ENCODE measurements around the gene ANTXR1. TPM values are rescaled to one million over a fixed set of nuclear protein-coding genes. Genes with fewer than 3 reads are reported as not detected.

Gene ANTXR1
- 100 to 1,000 TPM in 3 of 4 donors, 10 to 100 TPM in 1; 63.0 to 134 (median 113) TPM for total RNA-seq

DNA sequence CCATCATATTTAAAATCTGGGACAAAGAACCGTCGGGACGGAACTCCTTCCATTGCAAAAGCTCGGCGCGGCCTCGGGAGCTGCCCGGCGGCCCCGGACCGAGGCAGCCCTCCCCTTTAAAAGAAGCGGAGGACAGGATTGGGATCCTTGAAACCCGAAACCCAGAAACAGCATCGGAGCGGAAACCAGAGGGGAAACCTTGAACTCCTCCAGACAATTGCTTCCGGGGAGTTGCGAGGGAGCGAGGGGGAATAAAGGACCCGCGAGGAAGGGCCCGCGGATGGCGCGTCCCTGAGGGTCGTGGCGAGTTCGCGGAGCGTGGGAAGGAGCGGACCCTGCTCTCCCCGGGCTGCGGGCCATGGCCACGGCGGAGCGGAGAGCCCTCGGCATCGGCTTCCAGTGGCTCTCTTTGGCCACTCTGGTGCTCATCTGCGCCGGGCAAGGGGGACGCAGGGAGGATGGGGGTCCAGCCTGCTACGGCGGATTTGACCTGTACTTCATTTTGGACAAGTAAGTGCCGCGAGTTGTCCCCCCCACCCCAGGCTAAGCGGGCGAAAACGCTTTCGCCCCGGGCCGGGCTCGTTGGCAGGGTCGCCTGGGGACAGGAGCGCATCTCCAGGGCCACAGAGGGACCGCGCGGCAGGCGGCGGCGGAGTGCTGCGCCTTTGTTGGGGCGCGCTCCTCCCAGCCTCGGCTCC lies at the start of gene ANTXR1:
Gene ANTXR1, plus strand, starts transcription at position 38 of the 698 bp plus-strand sequence. Its CDS starts 321 bp downstream, at position 359.
- DNase-seq, result peak; percentile 66 to 74
- no peaks in the 10 kb centered on the region for H3K36me3 ChIP-seq
- H3K4me3 ChIP-seq, result peak within 1 kb of the TSS; percentile 67 to 69
- H3K27me3 ChIP-seq, result no peaks in the 10 kb centered on the region
- H3K27ac ChIP-seq, result peak within 1 kb of the TSS; percentile 88 to 89
- peak; percentile 29 to 47 for TF ChIP-seq POLR2A (IDR thresholded peaks at IDR 0.05)
- TF ChIP-seq, protein P1, sequence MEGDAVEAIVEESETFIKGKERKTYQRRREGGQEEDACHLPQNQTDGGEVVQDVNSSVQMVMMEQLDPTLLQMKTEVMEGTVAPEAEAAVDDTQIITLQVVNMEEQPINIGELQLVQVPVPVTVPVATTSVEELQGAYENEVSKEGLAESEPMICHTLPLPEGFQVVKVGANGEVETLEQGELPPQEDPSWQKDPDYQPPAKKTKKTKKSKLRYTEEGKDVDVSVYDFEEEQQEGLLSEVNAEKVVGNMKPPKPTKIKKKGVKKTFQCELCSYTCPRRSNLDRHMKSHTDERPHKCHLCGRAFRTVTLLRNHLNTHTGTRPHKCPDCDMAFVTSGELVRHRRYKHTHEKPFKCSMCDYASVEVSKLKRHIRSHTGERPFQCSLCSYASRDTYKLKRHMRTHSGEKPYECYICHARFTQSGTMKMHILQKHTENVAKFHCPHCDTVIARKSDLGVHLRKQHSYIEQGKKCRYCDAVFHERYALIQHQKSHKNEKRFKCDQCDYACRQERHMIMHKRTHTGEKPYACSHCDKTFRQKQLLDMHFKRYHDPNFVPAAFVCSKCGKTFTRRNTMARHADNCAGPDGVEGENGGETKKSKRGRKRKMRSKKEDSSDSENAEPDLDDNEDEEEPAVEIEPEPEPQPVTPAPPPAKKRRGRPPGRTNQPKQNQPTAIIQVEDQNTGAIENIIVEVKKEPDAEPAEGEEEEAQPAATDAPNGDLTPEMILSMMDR (IDR thresholded peaks at IDR 0.05), result peak in 2 of 4 experiments; percentile 13 to 18
- peaks cover 0 to 11% of the 10 kb centered on the region in 2 donors for H3K4me1 ChIP-seq
- no peaks in the 10 kb centered on the region for H3K9me3 ChIP-seq
- intact Hi-C loops (cut with DNase I; ENCODE audit: low total_unique reads), result loop anchor here (5.0 kb wide), 1 partner anchor 294 kb away; no protein-coding TSS in a partner anchor

DNA sequence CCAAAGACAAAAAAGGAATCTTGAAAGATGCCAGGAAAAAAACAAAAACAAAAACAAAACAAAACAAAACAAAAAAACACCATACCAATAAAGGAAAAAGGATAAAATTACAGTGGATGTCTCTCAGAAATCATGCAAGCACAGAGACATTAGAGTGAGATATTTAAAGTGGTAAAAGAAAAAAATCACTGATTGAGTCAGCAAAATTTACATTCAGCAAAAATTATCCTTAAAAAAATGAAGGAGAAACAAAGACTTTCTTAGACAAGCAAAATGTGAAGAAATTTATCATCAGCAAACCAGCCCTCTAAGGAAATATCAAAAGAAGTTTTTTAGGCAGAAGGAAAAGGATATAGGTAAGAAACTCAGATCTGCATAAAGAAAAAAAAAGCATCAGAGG lies 48.7 kb upstream of the ANTXR1 start:
- TF ChIP-seq POLR2A (IDR thresholded peaks at IDR 0.05), result no peak
- TF ChIP-seq, protein P1 (IDR thresholded peaks at IDR 0.05), result no peak
- no peaks in the 10 kb centered on the region for H3K36me3 ChIP-seq

DNA sequence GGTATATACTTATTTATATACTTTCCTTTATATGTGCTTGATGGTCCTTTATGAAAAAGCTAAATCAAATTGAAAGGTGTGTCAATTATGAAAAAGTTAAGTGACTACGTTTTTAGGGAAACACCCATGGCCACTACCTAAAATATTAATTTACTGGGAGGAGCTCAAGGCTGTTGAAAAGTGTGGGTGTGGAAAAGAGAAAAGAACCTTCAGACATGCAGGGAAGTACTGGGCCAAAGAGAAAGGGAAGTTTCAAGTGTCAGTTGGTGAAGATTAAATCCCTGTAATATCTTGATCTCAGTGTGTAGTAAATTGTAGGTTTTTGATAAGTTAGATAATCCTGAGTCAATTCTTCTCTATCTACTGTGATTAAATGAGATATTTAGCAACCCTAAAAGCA lies 44.8 kb upstream of the ANTXR1 start:
- Histone ChIP-seq H3K36me3 (no peaks in the 10 kb centered on the region), H3K27ac (no peak overlapping the region), H3K4me1 (no peaks in the 10 kb centered on the region), H3K9me3 (no peaks in the 10 kb centered on the region), H3K27me3 (no peaks in the 10 kb centered on the region), H3K4me3 (no peak overlapping the region)
- no peak for DNase-seq
- intact Hi-C loops (cut with DNase I; ENCODE audit: low total_unique reads), result no loop called here
- no peak for TF ChIP-seq POLR2A (IDR thresholded peaks at IDR 0.05)
- TF ChIP-seq, protein P1 (IDR thresholded peaks at IDR 0.05), result no peak

More for the DNA sequence above, 48.7 kb upstream of the ANTXR1 start:
- intact Hi-C loops (cut with DNase I; ENCODE audit: low total_unique reads), result no loop called here
- DNase-seq, result no peak
- peaks cover 0 to 12% of the 10 kb centered on the region in 2 donors for H3K27me3 ChIP-seq
- H3K9me3 ChIP-seq, result no peaks in the 10 kb centered on the region
- H3K4me1 ChIP-seq, result no peaks in the 10 kb centered on the region
- no peak overlapping the region for H3K4me3 ChIP-seq
- H3K27ac ChIP-seq, result no peak overlapping the region

DNA sequence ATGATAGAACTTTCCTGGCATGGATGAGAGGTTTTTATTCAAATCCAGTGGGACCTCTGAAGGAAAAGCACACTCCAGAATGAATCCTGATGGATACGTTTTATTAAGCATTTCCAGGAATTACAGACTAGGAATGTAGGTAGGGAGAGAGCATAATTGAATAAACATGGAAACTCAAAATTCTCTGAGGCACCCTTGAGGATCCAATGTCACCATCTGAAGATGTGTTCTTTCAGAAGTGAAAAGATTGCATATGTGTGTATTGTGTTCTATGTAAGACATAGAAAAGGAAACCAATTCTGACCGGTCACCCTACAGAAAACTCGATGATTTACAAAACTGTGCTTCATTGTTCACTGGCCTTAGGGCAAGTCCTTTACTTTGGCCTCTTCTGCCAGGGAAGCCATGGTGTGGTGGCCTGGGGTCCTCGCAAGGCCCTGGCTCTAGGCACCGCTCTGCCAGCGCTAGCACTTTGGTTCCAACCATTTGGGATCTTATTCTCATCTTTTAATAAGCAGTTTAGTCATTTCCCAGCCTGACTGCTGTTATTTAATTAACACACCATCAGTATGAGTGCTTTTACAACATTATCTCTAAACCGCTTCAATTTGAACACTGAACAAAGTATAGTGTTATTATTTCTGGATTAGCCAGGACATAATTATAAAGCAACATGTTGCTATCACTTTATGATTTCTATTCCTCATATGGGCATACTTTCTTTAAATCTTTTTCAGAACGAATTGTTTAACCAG lies 43.1 kb upstream of the ANTXR1 start:
- no peaks in the 10 kb centered on the region for H3K9me3 ChIP-seq
- intact Hi-C loops (cut with DNase I; ENCODE audit: low total_unique reads), result no loop called here
- no peaks in the 10 kb centered on the region for H3K4me1 ChIP-seq
- H3K27ac ChIP-seq, result no peak overlapping the region
- H3K4me3 ChIP-seq, result no peak overlapping the region
- TF ChIP-seq, protein P1 (IDR thresholded peaks at IDR 0.05), result no peak
- no peak for TF ChIP-seq POLR2A (IDR thresholded peaks at IDR 0.05)
- no peak for DNase-seq
- no peaks in the 10 kb centered on the region for H3K36me3 ChIP-seq
- H3K27me3 ChIP-seq, result no peaks in the 10 kb centered on the region

Data from uterus (tissue), 4 donors.